ENCODE measurements around the gene RBM18.
A peak's percentile ranks its signal among the peaks of the same experiment; 100 is the strongest.

Gene RBM18

DNA sequence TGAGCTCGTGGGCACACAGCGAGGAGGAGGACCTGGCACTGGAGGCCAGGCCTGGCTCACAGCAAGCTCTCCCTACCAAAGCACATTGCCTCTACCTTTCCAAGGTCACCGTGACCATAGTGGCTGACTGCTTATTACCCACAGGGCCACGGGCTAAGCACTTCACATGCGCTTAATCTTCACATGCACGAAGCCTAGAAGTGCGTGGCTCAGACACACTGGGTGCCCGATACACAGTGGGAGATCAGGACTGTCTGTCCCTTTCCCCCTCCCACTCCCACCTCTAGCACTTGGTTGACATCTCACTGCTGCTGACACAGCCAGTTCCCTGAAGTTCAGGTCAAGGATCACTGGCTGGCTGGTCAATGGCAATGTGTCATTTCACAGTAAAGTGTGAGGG, 59.5 kb downstream of the RBM18 start:
- DNase-seq = no peak

DNA sequence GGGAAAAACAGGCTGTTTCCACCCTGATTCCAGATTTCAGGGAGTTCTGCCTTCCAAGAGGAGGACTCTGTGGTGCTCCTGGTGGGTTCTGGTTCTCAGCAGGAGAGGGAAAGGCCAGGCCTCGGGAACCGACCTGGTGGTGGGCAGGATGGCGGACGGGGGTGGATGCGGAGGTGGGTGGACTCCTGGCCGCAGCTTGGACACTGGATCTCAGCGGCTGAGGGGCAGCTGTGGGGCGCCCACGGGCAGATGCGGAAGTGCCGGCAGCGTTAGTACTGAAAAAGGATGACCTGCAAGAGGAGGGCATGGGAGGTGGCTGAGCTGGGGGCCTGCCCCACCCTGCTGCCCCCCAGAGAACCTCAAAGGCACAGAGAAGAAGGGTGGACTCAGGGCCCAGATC, 60.1 kb downstream of the RBM18 start:
- no peak for DNase-seq

DNA sequence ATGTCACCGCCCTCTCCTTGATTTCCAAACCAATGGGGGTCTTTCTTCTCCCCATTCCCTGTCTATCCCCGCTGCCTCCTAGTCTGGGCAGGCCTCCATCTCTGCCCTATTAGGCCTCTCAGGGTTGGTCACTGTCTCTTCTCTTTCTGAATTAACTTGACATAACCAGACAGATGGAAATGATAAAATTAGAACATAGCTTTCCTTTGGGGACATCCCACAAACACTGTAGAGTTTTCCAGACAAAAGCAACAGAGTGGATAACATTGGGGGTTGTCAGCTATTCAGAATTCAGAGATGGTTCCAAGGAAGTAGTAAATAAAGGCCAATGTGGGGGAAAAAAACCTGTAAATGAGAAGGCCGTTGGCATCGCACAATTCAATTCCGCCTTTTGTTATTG, 60.6 kb downstream of the RBM18 start:
- no peak for DNase-seq

DNA sequence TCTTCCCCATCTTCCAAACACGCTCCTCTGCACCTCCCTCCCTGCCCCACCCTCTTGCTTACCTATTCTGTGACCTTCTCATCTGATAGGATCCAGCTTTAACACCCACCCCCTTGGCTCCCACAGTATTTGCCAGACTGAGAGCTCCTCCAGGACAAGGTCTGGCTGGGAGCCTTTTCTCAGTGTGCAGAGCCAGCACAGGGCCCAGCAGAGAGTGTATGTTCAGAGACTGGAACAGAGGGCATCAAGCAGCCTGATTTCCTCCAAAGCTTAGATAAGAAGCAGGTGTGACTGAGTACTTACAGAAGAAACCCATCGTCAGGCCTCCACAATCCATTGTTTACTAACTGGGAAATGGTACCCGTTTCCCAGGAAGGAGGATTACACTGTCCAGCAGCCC, 62.5 kb downstream of the RBM18 start:
- no peak for DNase-seq

DNA sequence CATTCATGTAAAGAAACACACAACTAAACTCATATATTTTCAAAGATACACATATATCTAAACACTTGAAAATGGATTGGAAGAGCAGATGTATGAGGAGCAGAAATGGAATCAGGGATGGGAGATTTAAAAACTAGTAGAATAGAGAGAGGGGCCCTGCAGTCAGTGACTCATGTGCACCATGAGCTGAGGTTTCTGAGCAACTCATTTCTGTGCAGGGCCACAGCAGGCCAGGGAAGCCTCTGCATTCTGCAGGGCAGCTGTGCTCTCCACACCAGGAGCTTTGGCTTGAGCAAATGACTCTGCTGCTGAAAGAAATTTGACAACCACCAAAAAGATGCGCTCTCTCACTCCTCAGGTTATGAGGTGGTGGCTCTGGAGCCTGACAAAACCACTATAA, 63.0 kb downstream of the RBM18 start:
- no peak for DNase-seq

DNA sequence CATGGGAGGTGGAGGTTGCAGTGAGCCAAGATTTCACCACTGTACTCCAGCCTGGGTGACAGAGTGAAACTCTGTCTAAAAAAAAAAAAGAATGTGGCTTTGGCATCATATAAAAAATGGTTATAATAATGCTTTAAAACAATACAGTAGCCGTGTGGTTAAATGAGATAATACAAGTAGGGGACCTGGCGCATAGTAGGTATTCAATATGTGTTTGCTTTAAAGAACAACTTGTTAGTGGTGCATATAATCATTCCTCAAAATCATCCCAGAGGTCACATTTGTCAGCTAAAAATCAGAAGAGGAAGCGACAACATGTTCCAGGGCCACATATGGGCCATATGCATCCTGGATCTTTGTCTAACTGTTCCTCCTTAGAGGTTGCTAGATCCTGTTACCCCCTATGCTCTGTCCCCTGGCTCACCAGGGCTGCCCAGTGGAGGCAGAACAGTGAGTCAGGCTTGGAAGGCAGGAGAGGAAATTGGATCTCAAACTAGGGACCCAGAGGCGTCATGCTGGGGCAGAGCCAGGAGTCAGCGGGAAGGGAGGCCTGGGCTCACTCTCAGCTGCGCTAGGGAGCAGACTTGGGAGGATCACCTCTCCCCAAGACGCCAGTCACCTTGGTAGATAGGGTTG, 63.6 kb downstream of the RBM18 start:
- DNase-seq = no peak

DNA sequence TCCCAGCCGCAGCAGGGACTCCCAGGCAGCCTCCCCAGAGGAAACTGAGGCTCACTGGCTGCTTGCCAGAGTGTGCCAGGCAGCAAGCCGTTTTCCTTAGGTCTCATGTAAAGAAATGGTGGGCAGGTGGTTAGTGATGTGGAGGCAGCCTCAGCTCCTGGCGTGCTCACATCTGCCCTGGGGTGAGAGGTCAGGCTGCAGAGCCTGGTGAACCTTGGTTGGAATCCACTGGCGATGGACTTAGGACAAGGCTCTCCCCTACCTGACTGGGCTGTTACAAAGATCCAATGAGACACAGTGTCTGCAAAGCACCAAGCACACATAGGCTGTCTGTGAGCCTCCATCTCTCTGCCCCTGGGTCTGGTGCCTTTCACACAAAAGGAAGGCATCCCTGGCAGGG, 66.8 kb downstream of the RBM18 start:
- no peak for DNase-seq

GRCh38 chr9:122197426-122197825, 67.2 kb downstream of the RBM18 start:
- no peak for DNase-seq

DNA sequence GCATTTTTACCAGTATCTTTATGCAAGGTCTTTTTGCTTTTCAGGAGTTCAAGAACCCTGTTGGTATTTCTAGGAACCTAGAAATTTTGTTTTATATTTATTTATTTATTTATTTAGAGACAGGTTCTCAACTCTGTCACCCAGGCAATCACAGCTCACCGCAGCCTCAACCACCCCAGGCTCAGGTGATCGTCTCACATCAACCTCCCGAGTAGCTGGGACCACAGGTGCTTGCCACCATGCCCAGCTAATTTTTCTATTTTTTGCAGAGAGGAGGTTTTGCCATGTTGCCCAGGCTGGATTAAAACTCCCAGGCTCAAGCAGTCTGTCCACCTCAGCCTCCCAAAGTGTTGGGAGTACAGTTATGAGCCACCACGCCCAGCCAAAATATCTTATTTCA, 68.8 kb downstream of the RBM18 start:
- DNase-seq = no peak

DNA sequence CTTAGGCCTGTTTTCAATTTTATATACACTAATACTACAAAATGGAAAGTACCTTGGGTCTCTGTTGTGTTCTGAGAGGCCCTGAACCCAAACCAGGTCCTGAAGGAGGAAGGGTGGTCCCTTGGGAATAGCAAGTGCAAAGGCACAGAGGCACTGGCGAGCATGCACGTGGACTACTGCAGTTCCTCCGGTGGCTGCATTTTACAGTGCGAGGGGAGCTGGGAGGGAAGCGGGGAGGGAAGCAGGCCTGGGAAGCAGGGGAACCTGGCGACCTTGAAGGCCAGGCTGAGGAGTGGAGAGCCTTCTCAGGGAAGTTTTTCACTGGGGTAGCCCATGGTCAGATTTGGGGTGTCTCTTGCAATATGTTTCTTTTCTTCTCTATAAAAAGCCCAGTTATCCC, 71.0 kb downstream of the RBM18 start:
- DNase-seq = no peak

DNA sequence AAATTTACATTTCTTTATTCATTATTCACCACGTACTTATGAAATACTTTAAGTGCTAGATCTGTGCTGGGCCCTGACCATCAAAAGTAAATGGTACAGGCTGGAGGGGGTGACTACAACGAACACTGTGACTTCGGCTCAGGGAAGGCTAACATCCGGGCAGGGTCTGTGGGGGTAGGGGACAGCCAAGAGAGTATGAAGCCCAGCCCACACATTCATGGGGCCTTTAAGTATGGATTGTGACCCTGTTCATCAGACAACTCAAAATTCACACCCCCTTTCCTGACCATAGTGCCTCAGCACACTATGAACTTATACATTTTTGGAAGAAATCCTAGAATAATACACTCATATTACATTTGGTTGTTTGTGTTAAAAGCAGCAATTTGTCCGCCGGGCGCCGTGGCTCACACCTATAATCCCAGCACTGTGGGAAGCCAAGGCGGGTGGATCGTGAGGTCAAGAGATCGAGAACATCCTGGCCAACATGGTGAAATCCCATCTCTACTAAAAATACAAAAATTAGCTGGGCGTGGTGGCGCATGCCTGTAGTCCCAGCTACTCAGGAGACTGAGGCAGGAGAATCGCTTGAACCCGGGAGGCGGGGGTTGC, 71.6 kb downstream of the RBM18 start:
- no peak for DNase-seq

DNA sequence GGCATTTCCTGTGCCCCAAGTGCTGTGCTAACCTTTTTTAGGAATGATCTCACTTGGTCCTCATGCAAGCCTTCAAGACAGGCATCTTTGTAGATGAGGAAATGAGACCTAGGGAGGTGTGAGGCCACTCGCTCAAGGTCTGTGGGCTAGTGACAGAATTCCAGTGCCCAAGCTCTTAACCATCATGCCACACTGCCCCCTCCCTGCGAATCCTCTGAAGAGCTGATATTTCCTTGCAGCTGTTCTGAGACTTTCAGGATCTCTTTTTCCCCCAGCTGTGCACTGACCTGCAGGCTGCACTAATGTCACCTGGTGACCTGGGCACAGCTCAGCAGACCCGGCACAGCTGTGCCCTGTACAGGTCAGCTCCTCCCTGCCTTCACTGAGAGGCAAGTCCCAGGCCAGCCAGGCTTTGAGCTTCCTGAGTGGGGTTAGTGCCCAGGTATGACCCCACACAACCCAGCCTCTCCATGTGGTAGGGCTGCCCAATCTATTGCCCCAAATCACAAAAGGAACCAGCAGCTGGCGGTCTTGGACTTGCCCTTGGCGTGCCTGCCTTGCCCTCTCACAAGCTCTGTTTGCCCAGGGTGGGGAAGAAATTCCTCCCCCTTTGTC, 72.3 kb downstream of the RBM18 start:
- no peak for DNase-seq

DNA sequence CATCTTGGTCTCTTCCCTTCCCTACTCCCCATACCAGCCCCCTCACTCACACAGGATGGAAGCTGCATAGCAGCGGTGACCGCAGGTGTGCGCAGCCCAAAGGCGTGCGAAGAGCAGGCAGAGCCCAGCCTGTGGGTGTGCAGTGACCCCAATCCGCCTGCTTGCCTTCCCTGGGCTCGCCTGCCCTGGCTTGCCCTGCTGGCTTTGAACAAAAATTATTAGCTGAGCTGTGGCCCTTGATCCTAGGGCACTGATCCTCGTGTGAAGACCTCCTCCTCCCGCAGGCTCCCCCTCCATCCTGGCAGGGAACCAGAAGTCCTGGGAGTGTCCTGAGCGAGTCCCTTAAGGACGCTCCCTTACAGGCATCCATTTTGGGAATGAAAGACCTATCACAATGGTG, 73.1 kb downstream of the RBM18 start:
- no peak for DNase-seq

- DNase-seq = peak in 11 of 51 donors; percentile 2 to 37 (median 13)
Measured at GRCh38 chr9:122190597-122191381, 73.9 kb downstream of the RBM18 start.

- DNase-seq = no peak
Measured at GRCh38 chr9:122188369-122188768, 76.3 kb downstream of the RBM18 start.
